WERI-Rb-1 (cell line): ENCODE results near the gene CCM2L.

Source experiments
- DNase-seq: peaks from one replicate; pipeline ENCODE4 v3.0.0-alpha.2; 2020
- H3K27ac ChIP-seq: fragments of 250-450 bp; sonication (Bioruptor Pico); 2 replicates; pipeline ENCODE4 v1.5.1; 2020; ENCODE audit warnings: mild to moderate bottlenecking, moderate library complexity
- H3K27me3 ChIP-seq: fragments of 250-450 bp; sonication (Bioruptor Pico); 2 replicates; pipeline ENCODE4 v1.5.1; 2021; ENCODE audit warnings: mild to moderate bottlenecking, low read depth, moderate library complexity; ENCODE audit not compliant: insufficient read depth, severe bottlenecking
- H3K36me3 ChIP-seq: fragments of 250-450 bp; sonication (Bioruptor Pico); 2 replicates; pipeline ENCODE4 v1.5.1; 2020; ENCODE audit warnings: mild to moderate bottlenecking, moderate library complexity
- H3K4me3 ChIP-seq: 2 replicates; pipeline ENCODE4 v1.5.1; 2011; ENCODE audit warnings: low read depth, mild to moderate bottlenecking, control low read depth, low read length
- H3K9me3 ChIP-seq: fragments of 250-450 bp; sonication (Bioruptor Pico); 2 replicates; pipeline ENCODE4 v1.5.1; 2021; ENCODE audit warnings: mild to moderate bottlenecking, moderate library complexity; ENCODE audit not compliant: severe bottlenecking
- CTCF ChIP-seq: IDR thresholded peaks from 2 replicates; pipeline ENCODE4 v1.5.1; 2011; ENCODE audit warnings: low read depth, mild to moderate bottlenecking, control low read depth, inconsistent platforms, low read length

CCM2L gene

GRCh38 chr20:32017711-32018251, 7.5 kb downstream of the CCM2L start:
- Histone ChIP-seq H3K27me3 (no peaks in the 10 kb centered on the region), H3K4me3 (peak overlapping the region; percentile 60), H3K36me3 (peaks cover 4% of the 10 kb centered on the region; the same call in 1 of the 2 replicates), H3K9me3 (no peaks in the 10 kb centered on the region), H3K27ac (peak overlapping the region; percentile 45)
- TF ChIP-seq CTCF, result peak; percentile 70
- peak; percentile 88 for DNase-seq

GRCh38 chr20:32018269-32019155, 8.3 kb downstream of the CCM2L start:
- peak; percentile 97 for DNase-seq
- Histone ChIP-seq H3K4me3 (peak overlapping the region; percentile 60), H3K27ac (peak overlapping the region; percentile 93), H3K27me3 (no peaks in the 10 kb centered on the region), H3K9me3 (no peaks in the 10 kb centered on the region), H3K36me3 (peaks cover 11% of the 10 kb centered on the region)
- TF ChIP-seq CTCF, result peak; percentile 19; the same call in 1 of the 2 replicates

- Histone ChIP-seq H3K36me3 (peaks cover 17% of the 10 kb centered on the region), H3K4me3 (peak overlapping the region; percentile 60), H3K9me3 (no peaks in the 10 kb centered on the region), H3K27ac (peak overlapping the region; percentile 93), H3K27me3 (no peaks in the 10 kb centered on the region)
- TF ChIP-seq CTCF, result peak; percentile 55; the same call in 1 of the 2 replicates
- peak; percentile 81 for DNase-seq
These were observed 8.9 kb downstream of the CCM2L start for GRCh38 chr20:32019156-32019510.

- peak overlapping the region; percentile 93 for H3K27ac ChIP-seq
- peak overlapping the region; percentile 60 for H3K4me3 ChIP-seq
- H3K9me3 ChIP-seq, result no peaks in the 10 kb centered on the region
- H3K27me3 ChIP-seq, result no peaks in the 10 kb centered on the region
- peaks cover 18% of the 10 kb centered on the region for H3K36me3 ChIP-seq
- no peak for TF ChIP-seq CTCF
- no peak for DNase-seq
These were observed 9.6 kb downstream of the CCM2L start for GRCh38 chr20:32019563-32020463.

GRCh38 chr20:32021091-32021490, 10.9 kb downstream of the CCM2L start:
- no peak for TF ChIP-seq CTCF
- DNase-seq, result no peak
- Histone ChIP-seq H3K4me3 (no peak overlapping the region), H3K9me3 (no peaks in the 10 kb centered on the region), H3K27ac (peak overlapping the region; percentile 28; the same call in 1 of the 2 replicates), H3K36me3 (peaks cover 18% of the 10 kb centered on the region), H3K27me3 (no peaks in the 10 kb centered on the region)
